Ovary (tissue), 1 donor: ENCODE data around the gene SORD.
"Not testable (repeated sequence)": the region's sequence is repeated elsewhere in the genome, so short reads cannot be mapped to it uniquely, and the experiment has no call there.

Source experiments
- EP300 ChIP-seq: sonication (generic); formaldehyde crosslinking; IDR thresholded peaks from one replicate; pipeline ENCODE4 v1.6.1; 2017; ENCODE audit warnings: antibody characterized with exemption
- POLR2A ChIP-seq: fragments of 450-650 bp; IDR thresholded peaks from one replicate; pipeline ENCODE4 v1.6.1; 2017; ENCODE audit warnings: antibody characterized with exemption, mild to moderate bottlenecking, moderate library complexity

DNA sequence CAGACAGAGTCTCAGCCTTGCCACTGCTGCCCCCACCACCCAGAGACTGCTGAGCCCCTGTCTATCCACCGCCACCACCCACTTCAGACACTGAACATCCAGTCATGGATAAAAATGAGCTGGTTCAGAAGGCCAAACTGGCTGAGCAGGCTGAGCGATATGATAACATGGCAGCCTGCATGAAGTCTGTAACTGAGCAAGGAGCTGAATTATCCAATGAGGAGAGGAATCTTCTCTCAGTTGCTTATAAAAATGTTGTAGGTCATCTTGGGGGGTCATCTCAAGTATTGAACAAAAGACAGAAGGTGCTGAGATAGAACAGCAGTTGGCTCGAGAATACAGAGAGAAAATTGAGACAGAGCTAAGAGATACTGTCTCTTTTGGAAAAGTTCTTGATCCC is 29.7 kb downstream of the SORD start:
- not testable (repeated sequence) for TF ChIP-seq POLR2A, EP300
